LHCN-M2 (cell line): ENCODE measurements around the gene EP400. TPM values are rescaled to one million over a fixed set of nuclear protein-coding genes. Genes with fewer than 3 reads are reported as not detected.

ENCODE experiments used
- DNase-seq: peaks from one replicate; pipeline ENCODE4 v3.0.0-alpha.2; 2012; ENCODE audit warnings: low read depth
- total RNA-seq: library from RNA; depleted of rRNA; stranded (reverse); fragments of >200 nt; gene quantifications from 2 replicates; pipeline ENCODE4 v1.2.3, GENCODE V29; 2014

The EP400 gene
- total RNA-seq, 1 experiment from 2014 or later: 10.4 TPM

DNA sequence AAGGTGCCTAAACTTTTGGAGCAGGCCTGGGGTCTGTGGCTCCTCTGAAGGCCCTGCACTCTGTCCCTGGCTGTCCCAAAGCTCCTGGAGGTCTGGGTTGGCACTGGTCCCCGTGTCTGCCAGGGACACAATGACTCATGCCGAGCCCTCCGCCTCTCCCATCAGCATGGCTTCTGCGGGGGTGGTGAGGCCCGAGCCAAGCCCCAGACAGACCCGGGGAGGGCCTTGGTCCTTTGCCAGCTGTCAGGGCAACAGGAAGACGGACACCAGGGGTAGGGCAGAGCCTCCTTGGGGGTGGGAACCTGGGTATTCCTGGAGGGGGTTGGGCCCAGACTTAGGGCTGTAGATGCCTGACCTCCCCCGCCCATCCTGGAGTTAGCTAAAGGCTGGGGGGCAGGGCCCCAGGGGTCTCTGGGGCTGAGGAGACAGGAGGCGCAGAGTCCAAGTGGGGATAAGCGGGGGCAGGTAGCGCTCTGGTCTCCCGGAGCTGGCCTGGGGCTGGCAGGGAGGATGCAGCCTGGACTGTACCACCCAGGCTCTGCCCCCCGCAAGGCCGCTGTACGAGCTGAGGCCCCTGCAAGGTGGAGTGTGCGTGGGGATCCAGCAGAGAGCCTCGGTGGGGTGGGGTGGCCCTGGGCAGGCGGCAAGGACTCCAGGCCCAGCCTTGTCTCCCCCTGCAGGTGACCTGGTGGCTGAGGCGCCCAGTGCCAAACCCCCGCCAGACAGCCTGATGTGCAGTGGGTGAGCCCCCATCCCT, 37.0 kb upstream of the EP400 start:
- DNase-seq: peak; percentile 65

DNA sequence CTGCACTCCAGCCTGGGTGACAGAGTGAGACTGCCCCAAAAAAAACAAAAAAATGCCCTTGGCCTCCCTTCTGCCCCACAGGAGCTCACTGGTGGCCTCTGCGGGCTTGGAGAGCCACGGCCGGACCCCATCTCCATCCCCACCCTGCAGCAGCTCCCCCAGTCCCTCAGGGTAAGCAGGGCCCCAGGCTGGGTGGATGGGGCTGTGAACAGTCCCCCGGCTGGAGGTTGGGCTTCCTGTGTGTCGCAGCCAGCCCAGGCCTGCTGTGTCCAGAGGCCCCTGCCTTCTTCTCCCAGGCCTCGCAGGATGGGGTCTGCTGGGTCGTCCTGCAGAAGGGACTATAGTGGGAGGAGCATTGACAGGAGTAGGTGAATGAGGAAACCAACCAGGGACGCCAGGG, 36.1 kb upstream of the EP400 start:
- DNase-seq: no peak

DNA sequence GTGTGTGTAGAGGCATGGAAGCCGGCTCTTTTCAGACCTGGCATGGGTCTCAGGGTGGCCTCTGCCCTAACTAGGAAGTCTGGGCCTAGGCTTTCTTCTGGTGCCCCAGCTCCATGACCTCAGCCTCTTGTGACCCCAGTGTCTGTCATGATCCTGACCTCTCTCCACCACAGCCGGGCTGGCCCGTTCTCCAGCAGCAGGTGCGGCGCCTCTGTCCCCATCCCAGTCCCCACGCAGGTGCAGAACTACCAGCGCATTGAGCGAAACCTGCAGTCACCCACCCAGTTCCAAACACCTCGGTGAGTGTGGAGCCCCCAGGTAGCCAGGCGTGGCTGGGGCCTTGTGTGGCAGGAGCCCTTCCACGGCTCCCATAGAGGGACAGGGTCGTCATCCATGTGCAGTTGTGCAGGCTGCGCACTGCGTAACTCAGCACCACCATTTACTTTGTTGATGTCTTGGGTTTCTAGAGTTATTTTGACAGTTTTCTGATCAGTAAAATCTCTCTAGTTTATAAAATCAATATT, 35.5 kb upstream of the EP400 start:
- no peak for DNase-seq

DNA sequence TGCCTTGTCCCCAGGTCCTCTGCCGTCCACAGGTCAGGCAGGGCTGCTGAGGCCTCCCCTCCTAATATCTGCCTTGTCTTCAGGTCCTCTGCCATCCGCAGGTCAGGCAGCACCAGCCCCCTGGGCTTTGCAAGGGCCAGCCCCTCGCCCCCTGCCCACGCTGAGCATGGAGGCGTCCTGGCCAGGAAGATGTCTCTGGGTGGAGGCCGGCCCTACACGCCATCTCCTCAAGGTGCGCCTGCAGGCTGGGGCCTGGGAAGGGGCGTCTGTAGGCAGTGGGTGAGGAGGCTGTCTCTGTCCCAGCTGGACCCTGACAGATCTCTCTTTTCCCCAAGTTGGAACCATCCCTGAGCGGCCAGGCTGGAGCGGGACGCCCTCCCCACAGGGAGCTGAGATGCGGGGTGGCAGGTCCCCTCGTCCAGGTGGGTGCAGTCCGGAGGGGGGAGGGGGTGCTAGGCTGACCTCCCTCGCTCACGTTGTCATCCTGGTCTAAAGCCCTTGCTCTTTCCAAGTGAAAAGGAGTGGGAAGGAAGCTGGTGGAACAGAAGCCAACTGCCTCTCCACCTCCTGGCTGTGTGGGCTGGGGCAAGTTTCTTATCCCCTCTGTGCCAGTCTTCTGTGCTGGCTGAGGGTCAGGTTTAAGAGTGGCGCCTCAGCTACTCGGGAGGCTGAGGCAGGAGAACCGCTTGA, 34.6 kb upstream of the EP400 start:
- no peak for DNase-seq

DNA sequence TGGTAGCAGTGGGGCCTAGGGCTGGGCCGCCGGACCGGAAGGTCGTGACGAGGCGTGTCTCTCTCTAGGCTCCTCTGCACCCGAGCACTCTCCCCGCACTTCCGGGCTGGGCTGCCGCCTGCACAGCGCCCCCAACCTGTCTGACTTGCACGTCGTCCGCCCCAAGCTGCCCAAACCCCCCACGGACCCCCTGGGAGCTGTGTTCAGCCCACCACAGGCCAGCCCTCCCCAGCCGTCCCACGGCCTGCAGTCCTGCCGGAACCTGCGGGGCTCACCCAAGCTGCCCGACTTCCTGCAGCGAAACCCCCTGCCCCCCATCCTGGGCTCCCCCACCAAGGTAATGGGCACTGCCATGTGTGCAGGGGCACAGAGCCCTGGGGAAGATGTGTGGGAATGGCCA, 33.9 kb upstream of the EP400 start:
- DNase-seq: no peak

DNA sequence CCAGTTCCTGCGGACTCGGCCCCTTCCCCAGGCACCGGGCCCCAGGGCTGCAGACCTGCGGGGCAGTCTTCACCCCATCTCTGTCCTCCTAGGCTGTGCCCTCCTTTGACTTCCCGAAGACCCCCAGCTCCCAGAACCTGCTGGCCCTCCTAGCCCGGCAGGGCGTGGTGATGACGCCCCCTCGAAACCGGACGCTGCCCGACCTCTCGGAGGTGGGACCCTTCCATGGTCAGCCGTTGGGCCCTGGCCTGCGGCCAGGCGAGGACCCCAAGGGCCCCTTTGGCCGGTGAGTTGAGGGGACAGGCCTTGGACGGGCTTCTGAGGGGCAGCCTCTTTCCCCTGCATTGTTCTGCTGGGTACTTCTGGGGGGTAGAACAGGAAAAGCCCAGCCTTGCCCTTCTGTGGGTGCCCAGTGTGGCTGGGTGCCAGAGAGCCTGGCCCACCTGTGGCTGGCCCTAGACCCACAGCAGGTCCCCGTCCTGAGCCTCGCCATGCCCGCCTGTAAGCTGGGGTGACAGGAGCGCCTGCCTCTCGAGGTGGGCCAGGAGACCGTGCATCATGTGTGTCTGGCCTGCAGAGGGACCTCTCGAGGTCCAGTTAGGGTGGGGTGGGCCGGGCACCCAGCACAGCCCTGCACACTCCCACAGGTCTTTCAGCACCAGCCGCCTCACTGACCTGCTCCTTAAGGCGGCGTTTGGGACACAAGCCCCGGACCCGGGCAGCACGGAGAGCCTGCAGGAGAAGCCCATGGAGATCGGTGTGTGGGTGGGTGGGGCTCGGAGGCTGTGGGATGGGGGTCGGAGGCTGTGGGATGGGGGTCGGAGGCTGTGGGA, 33.2 kb upstream of the EP400 start:
- no peak for DNase-seq

DNA sequence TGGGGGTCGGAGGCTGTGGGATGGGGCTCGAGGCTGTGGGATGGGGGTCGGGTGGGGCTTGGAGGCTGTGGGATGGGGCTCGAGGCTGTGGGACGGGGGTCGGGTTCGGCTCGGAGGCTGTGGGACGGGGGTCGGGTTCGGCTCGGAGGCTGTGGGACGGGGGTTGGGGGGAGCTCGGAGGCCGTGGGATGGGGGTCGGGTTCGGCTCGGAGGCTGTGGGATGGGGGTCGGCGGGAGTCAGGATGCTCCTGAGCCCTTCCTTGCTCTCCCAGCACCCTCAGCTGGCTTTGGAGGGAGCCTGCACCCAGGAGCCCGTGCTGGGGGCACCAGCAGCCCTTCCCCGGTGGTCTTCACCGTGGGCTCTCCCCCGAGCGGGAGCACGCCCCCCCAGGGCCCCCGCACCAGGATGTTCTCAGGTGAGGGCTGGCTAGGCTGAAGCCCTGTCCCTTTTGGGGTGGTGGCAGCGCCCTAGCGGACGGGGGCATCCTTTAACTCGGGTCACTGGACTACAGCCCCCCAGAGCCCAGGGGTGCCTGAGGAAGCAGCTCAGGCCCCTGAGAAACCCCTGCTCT, 32.5 kb upstream of the EP400 start:
- no peak for DNase-seq

DNA sequence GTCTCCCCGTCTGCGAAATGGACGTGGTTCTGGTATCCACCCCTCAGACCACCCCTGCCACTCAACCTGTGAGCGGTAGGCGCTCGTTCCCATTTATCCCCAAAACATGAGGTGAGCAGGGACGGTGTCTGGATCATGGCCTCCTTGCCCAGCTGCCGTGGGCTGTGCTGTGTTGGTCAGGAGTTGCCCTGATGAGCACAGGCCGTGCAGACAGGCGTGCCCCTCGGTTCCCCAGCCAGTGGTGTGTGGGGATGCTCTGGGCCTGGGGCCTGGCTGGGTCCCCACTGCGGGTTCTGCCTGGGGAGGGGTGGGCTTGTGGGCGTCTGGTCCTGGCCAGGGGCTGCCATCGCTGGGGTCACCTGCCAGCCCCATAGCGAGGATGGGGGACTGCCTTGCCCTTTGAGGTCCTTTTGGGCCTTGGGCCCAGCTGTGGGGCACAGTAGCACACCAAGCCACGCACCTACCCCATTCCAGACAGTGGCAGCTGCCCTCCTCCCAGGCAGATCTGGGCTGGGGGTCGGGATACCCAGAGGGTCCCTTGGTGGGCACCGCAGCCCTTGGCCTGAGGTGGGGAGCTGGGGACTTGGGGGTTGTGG, 31.9 kb upstream of the EP400 start:
- DNase-seq: no peak

DNA sequence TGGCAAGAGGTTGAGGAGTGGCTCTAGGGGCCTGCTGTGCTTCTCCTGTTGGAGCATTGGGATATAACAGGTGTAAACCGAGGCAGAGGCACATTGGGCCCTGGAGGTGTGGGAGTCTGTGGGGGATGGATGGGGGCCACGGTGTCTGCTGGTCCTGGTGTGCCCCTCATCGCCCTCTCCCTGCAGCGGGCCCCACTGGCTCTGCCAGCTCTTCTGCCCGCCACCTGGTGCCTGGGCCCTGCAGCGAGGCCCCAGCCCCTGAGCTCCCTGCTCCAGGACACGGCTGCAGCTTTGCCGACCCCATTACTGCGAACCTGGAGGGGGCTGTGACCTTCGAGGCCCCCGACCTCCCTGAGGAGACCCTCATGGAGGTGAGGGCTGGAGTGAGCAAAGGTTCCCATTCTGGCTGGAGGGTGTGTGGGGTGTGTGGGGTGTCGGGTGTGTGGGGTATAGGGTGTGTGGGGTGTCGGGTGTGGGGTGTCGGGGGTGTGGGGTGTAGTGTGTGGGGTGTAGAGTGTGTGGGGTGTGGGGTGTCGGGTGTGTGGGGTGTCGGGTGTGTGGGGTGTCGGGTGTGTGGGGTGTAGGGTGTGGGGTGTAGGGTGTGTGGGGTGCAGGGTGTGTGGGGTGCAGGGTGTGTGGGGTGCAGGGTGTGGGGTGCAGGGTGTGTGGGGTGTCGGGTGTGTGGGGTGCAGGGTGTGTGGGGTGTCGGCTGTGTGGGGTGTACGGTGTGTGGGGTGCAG, 31.3 kb upstream of the EP400 start:
- no peak for DNase-seq

DNA sequence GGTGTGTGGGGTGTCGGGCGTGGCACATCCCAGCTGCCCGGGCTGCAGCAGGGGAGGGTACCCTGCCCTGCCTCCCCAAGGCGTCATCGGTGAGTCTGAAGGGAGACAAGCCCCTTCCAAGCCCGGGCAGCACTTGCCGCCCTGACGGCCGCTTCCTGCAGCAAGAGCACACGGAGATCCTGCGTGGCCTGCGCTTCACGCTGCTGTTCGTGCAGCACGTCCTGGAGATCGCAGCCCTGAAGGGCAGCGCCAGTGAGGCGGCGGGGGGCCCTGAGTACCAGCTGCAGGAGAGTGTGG, 30.7 kb upstream of the EP400 start:
- no peak for DNase-seq

DNA sequence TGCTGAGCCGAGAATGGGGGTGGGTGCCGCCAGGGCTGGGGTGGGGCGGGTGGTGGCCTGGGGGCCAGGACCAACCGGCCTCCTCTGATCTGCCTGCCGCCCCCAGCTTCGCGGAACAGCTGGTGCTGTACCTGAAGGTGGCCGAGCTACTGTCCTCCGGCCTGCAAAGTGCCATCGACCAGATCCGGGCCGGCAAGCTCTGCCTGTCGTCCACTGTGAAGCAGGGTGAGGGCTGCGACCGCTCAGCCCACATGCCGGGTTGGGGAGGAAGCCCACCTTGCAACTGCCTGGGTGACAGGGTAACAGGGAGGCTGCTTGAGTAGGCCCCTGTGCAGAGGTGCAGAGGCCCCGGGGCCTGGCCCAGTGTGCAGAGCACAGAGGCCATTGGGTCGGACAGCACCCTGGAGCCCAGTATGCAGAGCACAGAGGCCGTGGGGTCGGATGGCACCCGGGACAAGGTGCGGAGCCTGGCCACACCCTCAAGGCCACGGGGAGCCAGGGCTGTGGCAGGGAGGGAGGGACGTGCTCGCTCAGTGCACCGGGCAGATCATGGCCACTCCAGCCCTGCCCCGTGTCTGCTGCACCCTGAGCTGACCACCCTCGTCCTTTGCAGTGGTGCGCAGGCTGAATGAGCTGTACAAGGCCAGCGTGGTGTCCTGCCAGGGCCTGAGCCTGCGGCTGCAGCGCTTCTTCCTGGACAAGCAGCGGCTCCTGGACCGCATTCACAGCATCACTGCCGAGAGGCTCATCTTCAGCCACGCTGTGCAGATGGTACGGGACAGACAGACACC, 30.2 kb upstream of the EP400 start:
- no peak for DNase-seq

DNA sequence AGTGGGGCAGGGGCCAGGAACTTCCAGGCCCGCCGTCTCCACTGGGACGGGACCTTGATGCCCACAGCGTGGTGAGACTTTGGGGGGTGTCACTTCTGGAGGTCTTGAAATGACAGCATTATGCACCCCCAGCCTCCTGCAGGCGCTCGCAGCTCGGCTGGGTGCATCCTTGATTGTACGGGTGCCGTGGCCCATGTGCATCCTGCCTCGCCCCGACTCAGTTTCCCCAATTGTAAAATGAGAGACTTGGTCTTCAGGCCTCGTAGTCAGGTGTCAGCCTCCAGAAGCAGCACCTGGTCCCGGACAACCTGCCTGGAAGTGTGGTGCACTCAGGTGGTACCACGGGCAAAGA, 29.6 kb upstream of the EP400 start:
- no peak for DNase-seq

DNA sequence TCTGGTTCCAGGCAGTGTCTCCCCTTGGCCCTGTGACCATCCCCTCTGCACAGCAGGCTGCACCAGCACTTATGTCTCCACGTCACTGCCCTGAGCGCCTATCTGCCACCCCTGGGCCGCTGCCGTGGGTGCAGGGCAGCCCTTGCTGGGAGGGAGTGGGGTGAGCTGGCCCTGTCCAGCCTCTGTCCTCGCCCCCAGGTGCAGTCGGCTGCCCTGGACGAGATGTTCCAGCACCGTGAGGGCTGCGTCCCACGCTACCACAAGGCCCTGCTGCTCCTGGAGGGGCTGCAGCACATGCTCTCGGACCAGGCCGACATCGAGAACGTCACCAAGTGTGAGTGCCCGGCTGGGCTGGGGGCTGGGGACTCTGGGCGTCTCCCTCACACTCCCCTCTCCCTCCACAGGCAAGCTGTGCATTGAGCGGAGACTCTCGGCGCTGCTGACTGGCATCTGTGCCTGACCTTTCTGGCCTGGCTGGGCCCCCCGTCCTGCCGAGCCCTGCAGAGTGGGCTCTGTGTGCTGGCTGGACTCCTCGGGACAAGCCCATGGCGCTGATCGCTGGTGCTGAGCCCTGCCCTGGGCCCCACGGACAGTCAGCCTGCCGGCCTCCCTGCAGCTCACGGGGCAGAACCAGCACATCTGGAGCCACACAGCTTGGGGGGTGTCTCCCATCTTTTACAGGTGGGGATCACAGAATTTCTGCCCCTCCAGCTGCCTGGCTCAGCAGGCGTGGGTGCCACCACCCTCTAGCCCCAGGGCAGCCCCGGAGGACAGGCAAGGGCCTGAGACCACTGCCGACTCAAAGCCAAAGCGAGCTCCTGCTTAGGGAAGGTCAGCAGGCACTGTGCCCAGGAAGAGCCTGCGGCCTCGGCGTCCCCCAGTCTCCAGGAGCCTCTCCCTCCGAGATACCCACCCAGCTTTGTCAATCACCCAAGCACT, 28.6 kb upstream of the EP400 start:
- DNase-seq: no peak

DNA sequence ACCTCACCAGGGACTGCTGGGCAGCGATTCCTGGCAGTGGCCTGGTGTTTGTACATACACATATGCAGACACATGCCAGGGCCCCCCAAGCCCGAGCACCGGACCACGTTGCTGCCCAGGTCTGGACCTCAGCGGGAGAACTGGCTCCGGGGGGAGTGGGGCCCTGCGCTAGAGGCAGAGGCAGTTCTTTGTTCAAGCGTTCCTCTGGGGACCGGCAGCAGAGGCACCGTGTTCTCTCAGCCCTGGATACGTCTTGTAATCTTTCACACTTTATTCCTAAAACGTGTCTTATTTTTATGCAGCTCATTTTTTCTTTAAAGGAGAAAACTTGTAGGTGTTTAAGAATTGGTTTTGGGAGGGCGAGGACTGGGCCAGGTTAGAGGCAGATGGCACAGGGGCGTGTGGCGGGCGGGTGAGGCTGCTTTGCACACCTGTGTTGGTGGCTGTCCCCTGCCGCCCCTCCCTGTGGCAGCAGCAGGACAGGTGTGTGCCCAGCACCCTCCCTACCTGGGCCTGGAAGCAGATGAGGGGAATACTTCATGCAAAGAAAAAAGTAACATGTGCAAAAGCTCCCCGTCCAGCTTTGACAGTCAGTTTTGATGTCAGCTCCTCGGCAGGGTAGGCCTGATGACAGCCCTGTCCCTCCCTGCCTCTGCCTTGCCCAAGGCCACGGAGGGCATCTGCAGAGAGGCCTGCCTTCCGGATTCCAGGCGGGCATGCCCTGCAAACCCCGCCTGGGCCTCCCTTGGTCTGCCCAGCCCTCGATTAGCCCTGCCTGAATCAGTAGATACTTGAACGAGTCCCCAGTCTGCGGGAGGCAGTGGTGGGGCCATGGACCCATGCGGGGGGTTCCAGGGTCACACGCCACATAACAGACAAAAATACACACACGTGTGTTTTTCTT, 27.6 kb upstream of the EP400 start:
- DNase-seq: no peak

DNA sequence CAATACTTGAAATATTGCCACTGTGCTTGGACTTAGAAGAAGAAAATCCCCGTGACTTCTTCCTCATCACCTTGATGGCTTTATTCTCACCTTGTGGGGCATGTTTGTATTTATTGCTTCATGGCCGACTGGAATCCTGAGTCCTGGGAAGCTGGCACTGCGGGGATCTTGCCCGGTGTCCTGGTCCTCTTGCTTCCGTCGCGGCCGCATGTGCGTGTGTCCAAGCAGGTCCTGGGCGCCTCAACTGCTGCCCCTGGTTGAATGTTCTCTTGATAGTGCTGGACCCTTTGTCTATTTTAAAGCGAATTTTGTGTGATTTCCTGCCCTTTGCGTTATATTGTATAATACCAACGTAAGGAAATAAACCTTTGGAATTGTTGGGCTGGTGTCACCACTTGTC, 27.0 kb upstream of the EP400 start:
- no peak for DNase-seq

DNA sequence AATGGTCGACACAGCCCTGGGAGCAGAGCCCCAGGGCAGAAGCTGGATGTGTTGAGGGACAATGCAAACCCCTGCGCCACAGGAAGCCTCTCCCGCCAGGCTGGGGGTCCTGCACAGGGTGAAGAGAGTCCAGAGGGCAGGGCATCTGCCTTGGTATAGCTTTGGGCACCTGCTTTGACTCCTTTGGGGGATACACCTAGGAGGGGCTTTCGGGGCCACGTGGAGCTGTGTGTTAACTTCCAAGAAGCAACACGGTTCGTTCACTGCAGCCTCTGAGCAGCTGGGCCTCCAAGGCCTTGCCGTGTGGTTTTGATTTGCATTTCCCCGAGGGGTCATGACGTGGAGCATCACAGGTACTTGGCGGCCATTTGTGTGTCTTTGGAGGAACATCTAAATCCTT, 26.5 kb upstream of the EP400 start:
- no peak for DNase-seq

DNA sequence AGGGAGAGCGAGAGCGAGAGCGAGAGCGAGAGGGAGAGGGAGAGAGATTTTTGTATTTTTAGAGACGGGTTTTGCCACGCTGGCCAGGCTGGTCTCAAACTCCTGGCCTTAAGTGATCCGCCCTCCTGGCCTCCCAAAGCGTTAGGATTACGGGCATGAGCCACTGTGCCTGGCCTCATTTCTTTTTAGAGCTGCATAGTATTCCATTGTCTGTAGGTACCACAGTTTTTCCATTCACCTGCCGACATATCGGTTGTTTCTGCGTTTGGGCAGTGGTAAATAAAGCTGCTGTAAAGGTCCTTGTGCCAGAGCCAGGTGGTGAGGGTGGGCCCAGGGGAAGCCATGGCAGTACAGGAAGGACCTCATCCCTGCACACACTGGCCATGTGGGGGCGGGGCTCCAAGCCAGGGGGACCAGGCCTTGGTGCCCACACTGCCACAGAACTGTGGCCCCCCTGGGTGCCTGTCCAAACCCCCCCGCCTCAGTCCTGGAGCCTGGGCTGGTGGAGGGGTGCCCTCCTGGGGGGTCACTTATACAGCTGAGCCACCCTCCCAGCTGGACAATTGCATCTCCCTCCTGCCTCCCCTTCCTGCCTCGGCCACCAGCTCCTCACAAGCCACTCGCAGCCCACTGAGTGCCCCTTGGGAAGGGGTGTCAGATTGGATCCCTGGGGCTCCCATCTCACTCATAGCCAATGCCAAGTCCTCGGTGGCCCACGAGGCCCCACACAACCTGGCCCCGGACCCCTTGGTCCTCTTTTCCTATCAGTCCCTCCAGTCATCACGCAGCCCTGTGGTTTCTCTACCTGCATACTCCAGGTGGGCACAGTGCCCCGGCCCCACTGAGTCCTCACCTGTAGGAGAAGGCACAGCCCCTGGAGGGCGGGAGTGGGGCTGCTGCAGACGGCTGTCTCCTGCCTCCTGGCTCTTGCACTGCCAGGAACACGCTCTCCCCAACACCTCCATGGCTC, 22.3 kb upstream of the EP400 start:
- DNase-seq: no peak
